Transverse colon (tissue), 4 donors: ENCODE results near the gene GRM4. TPM values are rescaled to one million over a fixed set of nuclear protein-coding genes. Genes with fewer than 3 reads are reported as not detected.
"Not testable (repeated sequence)": the region's sequence is repeated elsewhere in the genome, so short reads cannot be mapped to it uniquely, and the experiment has no call there.

ENCODE experiments used
- DNase-seq: peaks from one replicate; pipeline ENCODE4 v3.0.0-alpha.2; 2019
- H3K27ac ChIP-seq, 4 donors: fragments of 200-600 bp; sonication (generic); 2 replicates each; pipeline ENCODE4 v1.5.1; 2016 to 2018; ENCODE audit warnings: inconsistent platforms in 4 of 4
- H3K27me3 ChIP-seq: fragments of 200-600 bp; sonication (generic); 2 replicates; pipeline ENCODE4 v1.5.1; 2017; ENCODE audit warnings: inconsistent platforms
- H3K36me3 ChIP-seq, 4 donors: fragments of 200-600 bp; sonication (generic); 2 replicates each; pipeline ENCODE4 v1.5.1; 2017 to 2019; ENCODE audit warnings: inconsistent platforms in 4 of 4
- H3K4me1 ChIP-seq, 4 donors: fragments of 200-600 bp; sonication (generic); 2 replicates each; pipeline ENCODE4 v1.5.1; 2017 to 2020; ENCODE audit warnings: inconsistent platforms in 4 of 4
- H3K4me3 ChIP-seq, 4 donors: fragments of 200-600 bp; sonication (generic); 1 replicate in 1 of 4; 2 replicates in 3 of 4; pipeline versions ENCODE4 v1.5.1 to v1.6.1; 2017 to 2019; ENCODE audit warnings: inconsistent platforms in 4 of 4
- H3K9me3 ChIP-seq, 2 donors: fragments of 200-600 bp; sonication (generic); 2 replicates each; pipeline ENCODE4 v1.5.1; 2017 to 2019; ENCODE audit warnings: inconsistent platforms in 2 of 2
- CTCF ChIP-seq, 5 experiments: fragments of 200-600 bp in 3 of 5; fragments of 450-650 bp in 2 of 5; sonication (generic) in 3 of 5; IDR thresholded peaks; 1 replicate in 2 of 5; 2 replicates in 3 of 5; pipeline ENCODE4 v1.5.1; 2016 to 2017; ENCODE audit warnings: antibody characterized with exemption in 5 of 5, inconsistent platforms in 3 of 5, mild to moderate bottlenecking in 2 of 5, moderate library complexity in 1 of 5
- EP300 ChIP-seq: sonication (generic); formaldehyde crosslinking; IDR thresholded peaks from one replicate; pipeline ENCODE4 v1.6.1; 2017; ENCODE audit warnings: antibody characterized with exemption, low read depth
- POLR2A ChIP-seq: fragments of 450-650 bp; IDR thresholded peaks from one replicate; pipeline ENCODE4 v1.6.1; 2016; ENCODE audit warnings: antibody characterized with exemption, mild to moderate bottlenecking, moderate library complexity
- POLR2AphosphoS5 ChIP-seq, 3 donors: sonication (generic); formaldehyde crosslinking; IDR thresholded peaks; one replicate each; pipeline ENCODE4 v1.6.1; 2016; ENCODE audit warnings: antibody characterized with exemption in 3 of 3
- WGBS, 2 donors: methylation state at CpG; one replicate each; pipeline ENCODE4 v1.1.5; 2018; ENCODE audit warnings: low coverage in 1 of 2; 5-methylcytosine and 5-hydroxymethylcytosine counted together
- in situ Hi-C, 4 donors: fragments of 200-750 bp; cut with MboI; loops; one replicate each; pipeline versions ENCODE4 v1.15.0 to v1.15.1; 2017; ENCODE audit warnings: low sequenced_read_pairs in 3 of 4, low pct_ligation_motif_present in 1 of 4, low pct_unique_long_range_greater_than_20kb in 1 of 4
- intact Hi-C: fragments of 100-400 bp; cut with DNase I; formaldehyde crosslinking; loops from one replicate; pipeline ENCODE4 v1.15.1; 2023; ENCODE audit warnings: low total_unique reads
- total RNA-seq, 4 donors: library from RNA; depleted of rRNA; stranded (reverse); fragments of >200 nt; gene quantifications; one replicate each; pipeline ENCODE4 v1.1.0, GENCODE V29; 2016

The GRM4 gene
- total RNA-seq, 4 donors from 2014 or later: not detected

- no peak for TF ChIP-seq POLR2A
- no peak for TF ChIP-seq EP300
- TF ChIP-seq CTCF (IDR thresholded peaks at IDR 0.05): no peak
- no peak for TF ChIP-seq POLR2AphosphoS5 (IDR thresholded peaks at IDR 0.05)
- no peaks in the 10 kb centered on the region for H3K27me3 ChIP-seq
Observed at GRCh38 chr6:34018026-34018425, 127.9 kb downstream of the GRM4 start.

GRCh38 chr6:34017106-34017805 is 128.6 kb downstream of the GRM4 start:
- H3K27ac ChIP-seq: no peak overlapping the region
- H3K4me1 ChIP-seq: peaks cover 0 to 4% (median 4%) of the 10 kb centered on the region in 4 donors
- H3K36me3 ChIP-seq: no peaks in the 10 kb centered on the region
- intact Hi-C loops: no loop called here
- WGBS, 2 donors: 97% methylated on average over 50 of the region's 54 CpGs; no CpG with 5 or more reads in 1 of the 2 donors
- TF ChIP-seq POLR2A (no peak), CTCF (IDR thresholded peaks at IDR 0.05) (no peak), EP300 (no peak), POLR2AphosphoS5 (IDR thresholded peaks at IDR 0.05) (no peak)
- H3K9me3 ChIP-seq: no peaks in the 10 kb centered on the region
- no peak for DNase-seq
- no peak overlapping the region for H3K4me3 ChIP-seq
- in situ Hi-C loops: no loop called here
- H3K27me3 ChIP-seq: no peaks in the 10 kb centered on the region

More at GRCh38 chr6:34018026-34018425, 127.9 kb downstream of the GRM4 start:
- Histone ChIP-seq H3K9me3 (no peaks in the 10 kb centered on the region), H3K4me1 (peaks cover 0 to 4% (median 4%) of the 10 kb centered on the region in 4 donors), H3K36me3 (no peaks in the 10 kb centered on the region), H3K27ac (no peak overlapping the region), H3K4me3 (no peak overlapping the region)
- no peak for DNase-seq
- WGBS, 2 donors: 67 to 73% methylated on average over 1 to 6 of the region's 6 CpGs
- in situ Hi-C loops: no loop called here
- intact Hi-C loops: no loop called here

- 88 to 90% methylated on average over 1 to 3 of the region's 3 CpGs for WGBS, 2 donors
- in situ Hi-C loops, H3K27me3 ChIP-seq, H3K27ac ChIP-seq, H3K36me3 ChIP-seq, H3K4me1 ChIP-seq, H3K9me3 ChIP-seq, intact Hi-C loops, H3K4me3 ChIP-seq, DNase-seq: not testable (repeated sequence)
Observed at GRCh38 chr6:34016573-34016972, 129.3 kb downstream of the GRM4 start.

GRCh38 chr6:34015586-34015985 is 130.3 kb downstream of the GRM4 start:
- no peak overlapping the region for H3K27ac ChIP-seq
- H3K4me3 ChIP-seq: no peak overlapping the region
- no peaks in the 10 kb centered on the region for H3K4me1 ChIP-seq
- no peak for TF ChIP-seq POLR2A
- no peak for TF ChIP-seq CTCF (IDR thresholded peaks at IDR 0.05)
- TF ChIP-seq EP300: no peak
- TF ChIP-seq POLR2AphosphoS5 (IDR thresholded peaks at IDR 0.05): no peak
- no peaks in the 10 kb centered on the region for H3K9me3 ChIP-seq
- intact Hi-C loops (no loop called here), in situ Hi-C loops (no loop called here)
- H3K27me3 ChIP-seq: no peaks in the 10 kb centered on the region
- no peak for DNase-seq
- WGBS, 2 donors: 52 to 76% methylated on average over 4 to 6 of the region's 6 CpGs
- H3K36me3 ChIP-seq: no peaks in the 10 kb centered on the region

GRCh38 chr6:34011264-34011663 is 134.6 kb downstream of the GRM4 start:
- H3K27me3 ChIP-seq: no peaks in the 10 kb centered on the region
- no peak overlapping the region for H3K4me3 ChIP-seq
- DNase-seq: no peak
- no peaks in the 10 kb centered on the region for H3K9me3 ChIP-seq
- H3K36me3 ChIP-seq: no peaks in the 10 kb centered on the region
- intact Hi-C loops (no loop called here), in situ Hi-C loops (no loop called here)
- H3K4me1 ChIP-seq: no peaks in the 10 kb centered on the region
- WGBS, 2 donors: 57% methylated on average over 5 of the region's 5 CpGs; no CpG with 5 or more reads in 1 of the 2 donors
- no peak overlapping the region for H3K27ac ChIP-seq
- TF ChIP-seq CTCF (IDR thresholded peaks at IDR 0.05) (no peak), POLR2A (no peak), EP300 (no peak), POLR2AphosphoS5 (IDR thresholded peaks at IDR 0.05) (no peak)
